ENCODE results near the gene ACTL10. TPM values are rescaled to one million over a fixed set of nuclear protein-coding genes. Genes with fewer than 3 reads are reported as not detected.

ACTL10 gene
- total and polyA plus RNA-seq, 2 donors from 2014 or later, result 1.7 to 3.0 TPM

- intact Hi-C loops (cut with DNase I), result no loop called here
- Histone ChIP-seq H3K9ac (ENCODE audit: low read length in 3 of 3) (no peak overlapping the region), H3K4me3 (ENCODE audit: low read length in 3 of 3) (no peak overlapping the region), H3K4me1 (ENCODE audit: control insufficient read depth in 2 of 3, insufficient read depth in 2 of 3, low read depth in 1 of 3, low read length in 3 of 3) (no peaks in the 10 kb centered on the region), H3K36me3 (ENCODE audit: control insufficient read depth in 2 of 3, insufficient read depth in 3 of 3, low read length in 3 of 3) (peaks cover 0 to 15% (median 15%) of the 10 kb centered on the region in 3 donors), H3K9me3 (ENCODE audit: control insufficient read depth in 2 of 3, insufficient read depth in 1 of 3, low read length in 3 of 3) (no peaks in the 10 kb centered on the region), H3K27me3 (ENCODE audit: control insufficient read depth, insufficient read depth, low read length) (no peaks in the 10 kb centered on the region), H3K27ac (ENCODE audit: low read depth in 2 of 2, low read length in 2 of 2) (no peak overlapping the region)
- TF ChIP-seq CTCF (IDR thresholded peaks at IDR 0.05; ENCODE audit: borderline replicate concordance, extremely low read depth, insufficient read depth), result no peak
- FAIRE-seq, result no peak
- no peak for DNase-seq
Measured at GRCh38 chr20:33713865-33714367, 47.2 kb downstream of the ACTL10 start.

GRCh38 chr20:33716498-33716897 is 49.8 kb downstream of the ACTL10 start:
- H3K4me1 ChIP-seq (ENCODE audit: control insufficient read depth in 2 of 3, insufficient read depth in 2 of 3, low read depth in 1 of 3, low read length in 3 of 3), result peaks cover 0 to 8% (median 7%) of the 10 kb centered on the region in 3 donors
- TF ChIP-seq CTCF (IDR thresholded peaks at IDR 0.05; ENCODE audit: borderline replicate concordance, extremely low read depth, insufficient read depth), result no peak
- H3K4me3 ChIP-seq (ENCODE audit: low read length in 3 of 3), result no peak overlapping the region
- intact Hi-C loops (cut with DNase I), result no loop called here
- H3K27ac ChIP-seq (ENCODE audit: low read depth in 2 of 2, low read length in 2 of 2), result no peak overlapping the region
- FAIRE-seq (no peak), DNase-seq (no peak)
- no peaks in the 10 kb centered on the region for H3K27me3 ChIP-seq (ENCODE audit: control insufficient read depth, insufficient read depth, low read length)
- H3K36me3 ChIP-seq (ENCODE audit: control insufficient read depth in 2 of 3, insufficient read depth in 3 of 3, low read length in 3 of 3), result peaks cover 0 to 11% (median 4%) of the 10 kb centered on the region in 3 donors
- no peaks in the 10 kb centered on the region for H3K9me3 ChIP-seq (ENCODE audit: control insufficient read depth in 2 of 3, insufficient read depth in 1 of 3, low read length in 3 of 3)
- no peak overlapping the region for H3K9ac ChIP-seq (ENCODE audit: low read length in 3 of 3)

Other genes starting within 250 kb of the ACTL10 start
- gene SNTA1, start 223.2 kb upstream of the ACTL10 start, total RNA-seq, result 12.2 TPM
- gene SNTA1, start 223.2 kb upstream of the ACTL10 start, polyA plus RNA-seq (ENCODE audit: insufficient read depth, low read depth, low replicate concordance), result 53.6 TPM
- 17.3 TPM for gene CBFA2T2, start 176.8 kb upstream of the ACTL10 start, total RNA-seq
- 5.5 TPM for gene CBFA2T2, start 176.8 kb upstream of the ACTL10 start, polyA plus RNA-seq (ENCODE audit: insufficient read depth, low read depth, low replicate concordance)
- gene C20orf144, start 4.6 kb upstream of the ACTL10 start, total RNA-seq, result 0.16 TPM
- gene C20orf144, start 4.6 kb upstream of the ACTL10 start, polyA plus RNA-seq (ENCODE audit: insufficient read depth, low read depth, low replicate concordance), result not detected
- 19.7 TPM for gene NECAB3, start 7.5 kb downstream of the ACTL10 start, total RNA-seq
- gene NECAB3, start 7.5 kb downstream of the ACTL10 start, polyA plus RNA-seq (ENCODE audit: insufficient read depth, low read depth, low replicate concordance), result 35.6 TPM
- gene E2F1, start 19.4 kb downstream of the ACTL10 start, total RNA-seq, result 1.5 TPM
- 0.90 TPM for gene E2F1, start 19.4 kb downstream of the ACTL10 start, polyA plus RNA-seq (ENCODE audit: insufficient read depth, low read depth, low replicate concordance)
- gene PXMP4, start 53.4 kb downstream of the ACTL10 start, total RNA-seq, result 11.6 TPM
- 9.8 TPM for gene PXMP4, start 53.4 kb downstream of the ACTL10 start, polyA plus RNA-seq (ENCODE audit: insufficient read depth, low read depth, low replicate concordance)
- 2.6 TPM for gene ZNF341, start 65.1 kb downstream of the ACTL10 start, total RNA-seq
- gene ZNF341, start 65.1 kb downstream of the ACTL10 start, polyA plus RNA-seq (ENCODE audit: insufficient read depth, low read depth, low replicate concordance), result 1.5 TPM
- 104 TPM for gene CHMP4B, start 144.4 kb downstream of the ACTL10 start, total RNA-seq
- gene CHMP4B, start 144.4 kb downstream of the ACTL10 start, polyA plus RNA-seq (ENCODE audit: insufficient read depth, low read depth, low replicate concordance), result 137 TPM

Measured in kidney (tissue), 14 donors.